Measurements from ENCODE around the gene CNRIP1. TPM values are rescaled to one million over a fixed set of nuclear protein-coding genes. Genes with fewer than 3 reads are reported as not detected.

CNRIP1 gene
- total and polyA plus RNA-seq, 2 of the 4 experiments (the other 2 are of a cell fraction): 23.3 to 32.7 TPM

GRCh38 chr2:68351997-68352396, 32.2 kb upstream of the CNRIP1 start:
- WGBS, 2 experiments (ENCODE audit: extremely low coverage in 2 of 2, insufficient read length in 1 of 2): no CpG with 5 or more reads among the region's 6 CpGs
- H3K79me1 ChIP-seq (ENCODE audit: low read depth in 1 of 2, low read length in 2 of 2): no peaks in the 10 kb centered on the region
- H3K4me1 ChIP-seq (ENCODE audit: control insufficient read depth, insufficient read depth, low read length): peaks cover 2% of the 10 kb centered on the region
- BruUV-seq (replicated peaks): no TSS peak
- H4K5ac ChIP-seq (ENCODE audit: low read depth, low read length): no peak overlapping the region
- ChIA-PET POLR2A (ENCODE audit: unreplicated experiment) (no interaction called here), CTCF (interaction anchor here (0.6 kb wide), 1 partner anchor 232 kb away, joined by 6 read pairs; no protein-coding TSS in a partner anchor)
- intact Hi-C loops (cut with micrococcal nuclease) (no loop called here), dilution Hi-C loops (cut with HindIII; ENCODE audit: low sequenced_read_pairs, unreplicated experiment) (no loop called here), in situ Hi-C loops (cut with MboI; ENCODE audit: low sequenced_read_pairs) (no loop called here)
- H2AK5ac ChIP-seq (ENCODE audit: low read depth, low read length): no peak overlapping the region
- no peak overlapping the region for H2BK5ac ChIP-seq (ENCODE audit: low read depth, low read length, poor library complexity, severe bottlenecking)
- no peak for DNase-seq
- no peak overlapping the region for H2BK120ac ChIP-seq (ENCODE audit: low read depth, low read length)
- H3K56ac ChIP-seq (ENCODE audit: extremely low read depth, insufficient read depth, low read length): no peak overlapping the region
- TF ChIP-seq MXI1 (IDR thresholded peaks at IDR 0.05; ENCODE audit: borderline replicate concordance, low read depth, low read length) (no peak), CEBPB (IDR thresholded peaks at IDR 0.05; ENCODE audit: low read depth, low read length) (no peak), NFE2L2 (IDR thresholded peaks at IDR 0.05; ENCODE audit: low read depth, low read length) (no peak), ELK1 (IDR thresholded peaks at IDR 0.05; ENCODE audit: borderline replicate concordance, low read depth, low read length) (no peak), POLR2A (IDR thresholded peaks at IDR 0.05; ENCODE audit: low read depth, low read length) (no peak), FOS (IDR thresholded peaks at IDR 0.05; ENCODE audit: low read depth, low read length) (no peak), SMC3 (IDR thresholded peaks at IDR 0.05; ENCODE audit: low read depth, low read length) (no peak), RCOR1 (IDR thresholded peaks at IDR 0.05; ENCODE audit: insufficient replicate concordance, low read length) (no peak), RFX5 (IDR thresholded peaks at IDR 0.05; ENCODE audit: low read depth, low read length) (no peak), BHLHE40 (IDR thresholded peaks at IDR 0.05; ENCODE audit: low read depth, low read length) (no peak), RAD21 (IDR thresholded peaks at IDR 0.05; ENCODE audit: low read length) (no peak), CTCF (conservative IDR thresholded peaks at IDR 0.05; ENCODE audit: low read depth, low read length) (no peak), MAZ (IDR thresholded peaks at IDR 0.05; ENCODE audit: borderline replicate concordance, low read depth, low read length) (no peak), CHD1 (IDR thresholded peaks at IDR 0.05; ENCODE audit: low read depth, low read length) (no peak), MAFK (IDR thresholded peaks at IDR 0.05; ENCODE audit: low read depth, low read length) (no peak), USF2 (IDR thresholded peaks at IDR 0.05; ENCODE audit: low read depth, low read length) (no peak)
- H2AK9ac ChIP-seq (replicated peaks; ENCODE audit: low read depth, low read length, poor library complexity): no peak overlapping the region
- no peaks in the 10 kb centered on the region for H3K36me3 ChIP-seq (ENCODE audit: control insufficient read depth, insufficient read depth, low read length)
- no peak overlapping the region for H2BK15ac ChIP-seq (ENCODE audit: low read depth, low read length)
- H3K9ac ChIP-seq (ENCODE audit: low read depth, low read length): no peak overlapping the region
- no peak overlapping the region for H2BK20ac ChIP-seq (ENCODE audit: low read depth, low read length)
- no peak overlapping the region for H3K4me3 ChIP-seq (ENCODE audit: insufficient read depth, low read depth, low read length)
- H3K14ac ChIP-seq (replicated peaks; ENCODE audit: low read depth, low read length): no peak overlapping the region
- no peaks in the 10 kb centered on the region; the same call in 1 of the 2 replicates for H3K27me3 ChIP-seq (ENCODE audit: control insufficient read depth, insufficient read depth, low read length)
- no peak overlapping the region for H4K8ac ChIP-seq (ENCODE audit: low read depth in 2 of 2, low read length in 2 of 2)
- no peak overlapping the region for H3K27ac ChIP-seq (ENCODE audit: insufficient read depth, low read length)
- no peak overlapping the region for H4K91ac ChIP-seq (ENCODE audit: insufficient read depth, low read depth, low read length)
- H3K23ac ChIP-seq (ENCODE audit: low read depth, low read length): no peak overlapping the region
- no peaks in the 10 kb centered on the region for H3K9me3 ChIP-seq (ENCODE audit: control insufficient read depth, insufficient read depth, low read length)
- H2AFZ ChIP-seq (replicated peaks; ENCODE audit: low read length, poor library complexity): no peak overlapping the region
- no peaks in the 10 kb centered on the region for H3K9me1 ChIP-seq (ENCODE audit: insufficient read depth, low read length)
- no peak overlapping the region for H3K18ac ChIP-seq (ENCODE audit: low read depth, low read length)
- H3K4ac ChIP-seq (ENCODE audit: low read depth, low read length): no peak overlapping the region
- no peaks in the 10 kb centered on the region for H4K20me1 ChIP-seq (ENCODE audit: insufficient read depth, low read length)
- no peak overlapping the region; the same call in 1 of the 2 replicates for H3K4me2 ChIP-seq (ENCODE audit: low read depth, low read length)
- ATAC-seq (ENCODE audit: low read depth): no peak
